GM13977 (cell line): Measurements from ENCODE around the gene FLYWCH2.

Experiments used
- DNase-seq: peaks from one replicate; pipeline ENCODE4 v3.0.0; 2012; ENCODE audit warnings: low spot score
- CTCF ChIP-seq: IDR thresholded peaks from 2 replicates; pipeline ENCODE4 v1.5.1; 2012; ENCODE audit warnings: mild to moderate bottlenecking, control low read depth; ENCODE audit not compliant: insufficient read depth; ENCODE audit errors: extremely low read depth, missing control alignments
- in situ Hi-C: fragments of 300-500 bp; cut with MboI; formaldehyde crosslinking; loops from one replicate; pipeline ENCODE4 v1.12.0; 2022; ENCODE audit warnings: low sequenced_read_pairs, low pct_unique_long_range_greater_than_20kb, mixed read lengths, inconsistent platforms; ENCODE audit not compliant: unreplicated experiment

FLYWCH2 gene

GRCh38 chr16:2912330-2913199 lies 29.6 kb downstream of the FLYWCH2 start:
- TF ChIP-seq CTCF, result no peak
- in situ Hi-C loops, result no loop called here
- peak; percentile 43 for DNase-seq

- DNase-seq, result no peak
- TF ChIP-seq CTCF, result no peak
- in situ Hi-C loops, result no loop called here
Observed at GRCh38 chr16:2913603-2914002, 30.6 kb downstream of the FLYWCH2 start.

- TF ChIP-seq CTCF, result no peak
- no peak for DNase-seq
- in situ Hi-C loops, result no loop called here
Observed at GRCh38 chr16:2914233-2914632, 31.2 kb downstream of the FLYWCH2 start.

- in situ Hi-C loops, result no loop called here
- TF ChIP-seq CTCF, result no peak
- DNase-seq, result no peak
Observed at GRCh38 chr16:2915196-2915929, 32.3 kb downstream of the FLYWCH2 start.

GRCh38 chr16:2919511-2920255 lies 36.7 kb downstream of the FLYWCH2 start:
- DNase-seq, result peak; percentile 68

More at GRCh38 chr16:2919511-2920255, 36.7 kb downstream of the FLYWCH2 start:
- peak; percentile 70 for TF ChIP-seq CTCF
- in situ Hi-C loops, result no loop called here
